Measurements from ENCODE around the gene ZNF507. TPM values are rescaled to one million over a fixed set of nuclear protein-coding genes. Genes with fewer than 3 reads are reported as not detected.
A peak's percentile ranks its signal among the peaks of the same experiment; 100 is the strongest.

The ZNF507 gene
- total and polyA plus RNA-seq, 8 donors, result 14.0 to 31.4 (median 27.9) TPM

- intact Hi-C loops (cut with DNase I), result no loop called here
- DNase-seq (no peak), ATAC-seq (no peak)
- Histone ChIP-seq H3K36me3 (peaks cover 4 to 66% of the 10 kb centered on the region in 2 donors), H3K27ac (no peak overlapping the region), H3K27me3 (peaks cover 0 to 74% of the 10 kb centered on the region in 2 donors), H3K4me3 (no peak overlapping the region), H3K4me1 (peaks cover 0 to 30% of the 10 kb centered on the region in 2 donors), H3K9me3 (no peaks in the 10 kb centered on the region)
- TF ChIP-seq CTCF (IDR thresholded peaks at IDR 0.05), result no peak
These were observed 14.2 kb downstream of the ZNF507 start for GRCh38 chr19:32359581-32359980.

- Histone ChIP-seq H3K9me3 (no peaks in the 10 kb centered on the region), H3K4me1 (peaks cover 0 to 17% of the 10 kb centered on the region in 2 donors), H3K27ac (no peak overlapping the region), H3K36me3 (peaks cover 4 to 61% of the 10 kb centered on the region in 2 donors), H3K4me3 (no peak overlapping the region), H3K27me3 (peaks cover 0 to 56% of the 10 kb centered on the region in 2 donors)
- peak in 1 of 4 donors; percentile 37 for DNase-seq
- intact Hi-C loops (cut with DNase I), result no loop called here
- TF ChIP-seq CTCF (IDR thresholded peaks at IDR 0.05), result no peak
- ATAC-seq, result no peak
These were observed 16.3 kb downstream of the ZNF507 start for GRCh38 chr19:32361574-32362317.

- DNase-seq (no peak), ATAC-seq (no peak)
- Histone ChIP-seq H3K27me3 (peaks cover 0 to 53% of the 10 kb centered on the region in 2 donors), H3K4me3 (no peak overlapping the region), H3K27ac (peak overlapping the region in 1 of 2 donors; percentile 1), H3K36me3 (peaks cover 0 to 61% of the 10 kb centered on the region in 2 donors), H3K9me3 (no peaks in the 10 kb centered on the region), H3K4me1 (peaks cover 0 to 17% of the 10 kb centered on the region in 2 donors)
- no peak for TF ChIP-seq CTCF (IDR thresholded peaks at IDR 0.05)
- intact Hi-C loops (cut with DNase I), result no loop called here
These were observed 16.9 kb downstream of the ZNF507 start for GRCh38 chr19:32362318-32362691.

GRCh38 chr19:32363175-32363574 lies 17.8 kb downstream of the ZNF507 start:
- TF ChIP-seq CTCF (IDR thresholded peaks at IDR 0.05), result no peak
- H3K27me3 ChIP-seq, result peaks cover 0 to 57% of the 10 kb centered on the region in 2 donors
- H3K27ac ChIP-seq, result peak overlapping the region; percentile 1 to 37
- DNase-seq (peak in 2 of 4 donors; percentile 42 to 78), ATAC-seq (peak; percentile 88)
- intact Hi-C loops (cut with DNase I), result no loop called here
- peaks cover 0 to 56% of the 10 kb centered on the region in 2 donors for H3K36me3 ChIP-seq
- H3K4me3 ChIP-seq, result no peak overlapping the region
- peaks cover 0 to 17% of the 10 kb centered on the region in 2 donors for H3K4me1 ChIP-seq
- no peaks in the 10 kb centered on the region for H3K9me3 ChIP-seq

GRCh38 chr19:32363632-32364031 lies 18.2 kb downstream of the ZNF507 start:
- Histone ChIP-seq H3K27me3 (peaks cover 0 to 54% of the 10 kb centered on the region in 2 donors), H3K36me3 (peaks cover 0 to 54% of the 10 kb centered on the region in 2 donors), H3K27ac (peak overlapping the region in 1 of 2 donors; percentile 37), H3K4me1 (peaks cover 0 to 17% of the 10 kb centered on the region in 2 donors), H3K4me3 (no peak overlapping the region), H3K9me3 (no peaks in the 10 kb centered on the region)
- no peak for TF ChIP-seq CTCF (IDR thresholded peaks at IDR 0.05)
- ATAC-seq (peak; percentile 13), DNase-seq (no peak)
- intact Hi-C loops (cut with DNase I), result no loop called here

All from left lung (tissue), 10 donors.